Stomach (tissue), 9 donors: Measurements from ENCODE around the gene LRPPRC. TPM values are rescaled to one million over a fixed set of nuclear protein-coding genes. Genes with fewer than 3 reads are reported as not detected.

Experiments
- DNase-seq, 2 donors: peaks; one replicate each; pipeline versions ENCODE4 v3.0.0 to v3.0.0-alpha.2; 2013 to 2019
- H3K27ac ChIP-seq, 5 donors: fragments of 200-600 bp in 4 of 5; sonication (generic) in 4 of 5; one replicate each; pipeline ENCODE4 v1.5.1; 2013 to 2019; ENCODE audit warnings: mild to moderate bottlenecking in 1 of 5, moderate library complexity in 1 of 5
- H3K27me3 ChIP-seq, 3 donors: fragments of 200-600 bp; sonication (generic); one replicate each; pipeline ENCODE4 v1.5.1; 2017 to 2019; ENCODE audit warnings: mixed run types in 1 of 3
- H3K36me3 ChIP-seq, 4 donors: fragments of 200-600 bp; sonication (generic); 1 replicate in 3 of 4; 2 replicates in 1 of 4; pipeline ENCODE4 v1.5.1; 2016 to 2019
- H3K4me1 ChIP-seq, 4 donors: fragments of 200-600 bp; sonication (generic); one replicate each; pipeline ENCODE4 v1.5.1; 2016 to 2019
- H3K4me3 ChIP-seq, 4 donors: fragments of 200-600 bp; sonication (generic) in 3 of 4; one replicate each; pipeline ENCODE4 v1.5.1; 2016 to 2019; ENCODE audit warnings: mild to moderate bottlenecking in 1 of 4
- H3K9me3 ChIP-seq, 4 donors: fragments of 200-600 bp; sonication (generic); one replicate each; pipeline ENCODE4 v1.5.1; 2016 to 2019
- EP300 ChIP-seq: sonication (generic); formaldehyde crosslinking; IDR thresholded peaks from one replicate; pipeline ENCODE4 v1.6.1; 2017; ENCODE audit warnings: antibody characterized with exemption
- POLR2A ChIP-seq, 4 donors: fragments of 450-650 bp; IDR thresholded peaks; one replicate each; pipeline ENCODE4 v1.6.1; 2016; ENCODE audit warnings: antibody characterized with exemption in 4 of 4, control low read depth in 2 of 4, mild to moderate bottlenecking in 1 of 4, moderate library complexity in 1 of 4
- POLR2AphosphoS5 ChIP-seq, 3 donors: sonication (generic); formaldehyde crosslinking; IDR thresholded peaks; one replicate each; pipeline ENCODE4 v1.6.1; 2016; ENCODE audit warnings: antibody characterized with exemption in 3 of 3
- WGBS, 5 donors: extraction: QIAGEN DNeasy Blood & Tissue Kit in 3 of 5; methylation state at CpG; one replicate each; pipeline versions ENCODE4 v1.1.5 to v1.1.7; 2013 to 2018; 5-methylcytosine and 5-hydroxymethylcytosine counted together
- intact Hi-C: fragments of 100-400 bp; cut with DNase I; formaldehyde crosslinking; loops from one replicate; pipeline ENCODE4 v1.15.1; 2023; ENCODE audit warnings: low total_unique reads
- polyA plus RNA-seq, 3 donors: library from polyadenylated mRNA; stranded (reverse); fragments of 200-250 nt; gene quantifications; one replicate each; pipeline ENCODE4 v1.2.3, GENCODE V29; 2013
- total RNA-seq, 5 donors: library from RNA; depleted of rRNA; stranded (reverse); fragments of >200 nt; gene quantifications; one replicate each; pipeline versions ENCODE4 v1.1.0 to v1.2.3, GENCODE V29; 2014 to 2016
- TF ChIP-seq, protein P1 (sequence below), 7 experiments: fragments of 450-650 bp in 4 of 7; fragments of 200-600 bp in 3 of 7; sonication (generic) in 3 of 7; IDR thresholded peaks; one replicate each; pipeline ENCODE4 v1.5.1; 2016 to 2019; ENCODE audit warnings: antibody characterized with exemption in 7 of 7, control low read depth in 2 of 7, mild to moderate bottlenecking in 1 of 7
- donor health status: healthy with polysubstance abuse.
- donor health status: Bipolar disorder and iron deficiency.
- donor health status: healthy.

Gene LRPPRC
- total and polyA plus RNA-seq, 8 donors, result 12.6 to 124 (median 35.5) TPM

- no peak for DNase-seq
- H3K9me3 ChIP-seq, result no peaks in the 10 kb centered on the region
- no peak overlapping the region for H3K27ac ChIP-seq
- intact Hi-C loops, result no loop called here
- H3K36me3 ChIP-seq, result no peaks in the 10 kb centered on the region
- 75 to 88% (median 80%) methylated on average over 10 of the region's 10 CpGs for WGBS, 5 donors
- no peaks in the 10 kb centered on the region for H3K4me1 ChIP-seq
- peaks cover 0 to 46% (median 6%) of the 10 kb centered on the region in 3 donors for H3K27me3 ChIP-seq
- no peak overlapping the region for H3K4me3 ChIP-seq
- TF ChIP-seq POLR2AphosphoS5 (IDR thresholded peaks at IDR 0.05), result no peak
- no peak for TF ChIP-seq POLR2A (IDR thresholded peaks at IDR 0.05)
- no peak for TF ChIP-seq EP300
- TF ChIP-seq, protein P1, sequence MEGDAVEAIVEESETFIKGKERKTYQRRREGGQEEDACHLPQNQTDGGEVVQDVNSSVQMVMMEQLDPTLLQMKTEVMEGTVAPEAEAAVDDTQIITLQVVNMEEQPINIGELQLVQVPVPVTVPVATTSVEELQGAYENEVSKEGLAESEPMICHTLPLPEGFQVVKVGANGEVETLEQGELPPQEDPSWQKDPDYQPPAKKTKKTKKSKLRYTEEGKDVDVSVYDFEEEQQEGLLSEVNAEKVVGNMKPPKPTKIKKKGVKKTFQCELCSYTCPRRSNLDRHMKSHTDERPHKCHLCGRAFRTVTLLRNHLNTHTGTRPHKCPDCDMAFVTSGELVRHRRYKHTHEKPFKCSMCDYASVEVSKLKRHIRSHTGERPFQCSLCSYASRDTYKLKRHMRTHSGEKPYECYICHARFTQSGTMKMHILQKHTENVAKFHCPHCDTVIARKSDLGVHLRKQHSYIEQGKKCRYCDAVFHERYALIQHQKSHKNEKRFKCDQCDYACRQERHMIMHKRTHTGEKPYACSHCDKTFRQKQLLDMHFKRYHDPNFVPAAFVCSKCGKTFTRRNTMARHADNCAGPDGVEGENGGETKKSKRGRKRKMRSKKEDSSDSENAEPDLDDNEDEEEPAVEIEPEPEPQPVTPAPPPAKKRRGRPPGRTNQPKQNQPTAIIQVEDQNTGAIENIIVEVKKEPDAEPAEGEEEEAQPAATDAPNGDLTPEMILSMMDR (IDR thresholded peaks at IDR 0.05), result no peak
Measured at GRCh38 chr2:43853141-43854081, 142.4 kb downstream of the LRPPRC start.

DNA sequence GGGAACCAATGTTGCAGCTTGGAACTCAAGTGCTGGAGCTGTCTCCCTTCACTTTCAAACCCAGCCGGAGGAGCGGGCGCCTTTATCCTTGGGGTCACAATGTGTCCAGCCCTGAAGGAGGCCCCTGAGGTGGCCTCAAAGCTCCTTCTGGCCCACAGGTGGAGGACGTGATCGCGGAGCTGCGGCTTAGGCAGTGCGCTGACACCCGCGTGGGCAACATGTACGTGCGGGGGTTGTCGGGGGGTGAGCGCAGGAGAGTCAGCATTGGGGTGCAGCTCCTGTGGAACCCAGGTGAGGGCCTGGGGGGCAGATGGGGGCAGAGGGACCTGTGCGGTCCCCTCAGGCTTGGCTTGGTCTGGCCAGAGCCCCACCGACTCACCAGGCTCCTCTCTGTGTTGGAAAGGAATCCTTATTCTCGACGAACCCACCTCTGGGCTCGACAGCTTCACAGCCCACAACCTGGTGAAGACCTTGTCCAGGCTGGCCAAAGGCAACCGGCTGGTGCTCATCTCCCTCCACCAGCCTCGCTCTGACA, 143.5 kb downstream of the LRPPRC start:
- 90 to 95% (median 94%) methylated on average over 18 to 21 of the region's 21 CpGs for WGBS, 5 donors
- H3K36me3 ChIP-seq, result no peaks in the 10 kb centered on the region
- H3K9me3 ChIP-seq, result no peaks in the 10 kb centered on the region
- no peak overlapping the region for H3K4me3 ChIP-seq
- no peak overlapping the region for H3K27ac ChIP-seq
- intact Hi-C loops, result no loop called here
- no peaks in the 10 kb centered on the region for H3K4me1 ChIP-seq
- peaks cover 0 to 46% (median 6%) of the 10 kb centered on the region in 3 donors for H3K27me3 ChIP-seq
- DNase-seq, result no peak
- no peak for TF ChIP-seq POLR2AphosphoS5 (IDR thresholded peaks at IDR 0.05)
- TF ChIP-seq EP300, result no peak
- no peak for TF ChIP-seq POLR2A (IDR thresholded peaks at IDR 0.05)
- TF ChIP-seq, protein P1 (IDR thresholded peaks at IDR 0.05), result no peak

- intact Hi-C loops, result no loop called here
- H3K36me3 ChIP-seq, result no peaks in the 10 kb centered on the region
- 86 to 92% (median 92%) methylated on average over 12 to 20 of the region's 20 CpGs for WGBS, 5 donors
Measured at GRCh38 chr2:43851011-43851980, 144.5 kb downstream of the LRPPRC start.

More at GRCh38 chr2:43851011-43851980, 144.5 kb downstream of the LRPPRC start:
- no peaks in the 10 kb centered on the region for H3K4me1 ChIP-seq
- H3K27me3 ChIP-seq, result peaks cover 0 to 45% (median 6%) of the 10 kb centered on the region in 3 donors
- H3K27ac ChIP-seq, result no peak overlapping the region
- no peak overlapping the region for H3K4me3 ChIP-seq
- TF ChIP-seq POLR2A (IDR thresholded peaks at IDR 0.05) (no peak), EP300 (no peak), POLR2AphosphoS5 (IDR thresholded peaks at IDR 0.05) (no peak)
- TF ChIP-seq, protein P1 (IDR thresholded peaks at IDR 0.05), result no peak
- peak in 1 of 2 donors; percentile 15 for DNase-seq
- H3K9me3 ChIP-seq, result no peaks in the 10 kb centered on the region
